ENCODE data around the gene TARP.
"Not testable (repeated sequence)": the region's sequence is repeated elsewhere in the genome, so short reads cannot be mapped to it uniquely, and the experiment has no call there.

The TARP gene

GRCh38 chr7:38296059-38296857 is 22.8 kb upstream of the TARP start:
- DNase-seq = no peak

GRCh38 chr7:38294926-38295325 is 21.5 kb upstream of the TARP start:
- DNase-seq = no peak

- no peak for DNase-seq
These were observed 19.0 kb upstream of the TARP start for GRCh38 chr7:38292442-38292841.

GRCh38 chr7:38291650-38292049 is 18.2 kb upstream of the TARP start:
- DNase-seq = no peak

GRCh38 chr7:38291117-38291647 is 17.7 kb upstream of the TARP start:
- no peak for DNase-seq

- no peak for DNase-seq
These were observed 11.1 kb upstream of the TARP start for GRCh38 chr7:38284553-38284952.

- DNase-seq = no peak
These were observed 10.4 kb upstream of the TARP start for GRCh38 chr7:38283809-38284208.

- DNase-seq = no peak
These were observed 9.7 kb upstream of the TARP start for GRCh38 chr7:38283107-38283506.

- no peak for DNase-seq
These were observed 8.6 kb upstream of the TARP start for GRCh38 chr7:38282081-38282480.

- DNase-seq = no peak
These were observed 7.8 kb upstream of the TARP start for GRCh38 chr7:38281266-38281665.

GRCh38 chr7:38280707-38281106 is 7.3 kb upstream of the TARP start:
- DNase-seq = no peak

GRCh38 chr7:38280000-38280399 is 6.6 kb upstream of the TARP start:
- DNase-seq = no peak

- DNase-seq = no peak
These were observed 2.9 kb upstream of the TARP start for GRCh38 chr7:38276096-38276877.

- DNase-seq = no peak
These were observed 1.6 kb upstream of the TARP start for GRCh38 chr7:38274927-38275620.

- DNase-seq = no peak
These were observed 1.1 kb upstream of the TARP start for GRCh38 chr7:38274486-38274885.

- not testable (repeated sequence) for DNase-seq
These were observed 3.0 kb downstream of the TARP start for GRCh38 chr7:38270405-38270804.

GRCh38 chr7:38269704-38270346 is 3.6 kb downstream of the TARP start:
- not testable (repeated sequence) for DNase-seq

- not testable (repeated sequence) for DNase-seq
These were observed 7.5 kb downstream of the TARP start for GRCh38 chr7:38265958-38266357.

- DNase-seq = not testable (repeated sequence)
These were observed 8.8 kb downstream of the TARP start for GRCh38 chr7:38264602-38265001.

GRCh38 chr7:38263274-38263673 is 10.2 kb downstream of the TARP start:
- not testable (repeated sequence) for DNase-seq

- no peak for DNase-seq
These were observed 10.9 kb downstream of the TARP start for GRCh38 chr7:38262545-38262944.

GRCh38 chr7:38262026-38262425 is 11.4 kb downstream of the TARP start:
- DNase-seq = not testable (repeated sequence)

GRCh38 chr7:38261601-38262000 is 11.8 kb downstream of the TARP start:
- DNase-seq = not testable (repeated sequence)

Data from activated effector memory CD4-positive, alpha-beta T cell treated with anti-CD3 and anti-CD28 coated beads, Interleukin-2, amount 50 U/mL, for 16 hours (primary cell).